NCI-H1105 (cell line): Measurements from ENCODE around the gene BLVRB.
A peak's percentile ranks its signal among the peaks of the same experiment; 100 is the strongest.
"Not testable (repeated sequence)": the region's sequence is repeated elsewhere in the genome, so short reads cannot be mapped to it uniquely, and the experiment has no call there.

Source experiments
- DNase-seq: peaks from one replicate; lab custom pipeline; 2025; lab: John Stamatoyannopoulos, UW

Gene BLVRB

GRCh38 chr19:40449506-40449905, 16.0 kb downstream of the BLVRB start:
- no peak for DNase-seq

- DNase-seq = no peak
Observed at GRCh38 chr19:40446263-40446784, 19.2 kb downstream of the BLVRB start.

- DNase-seq = no peak
Observed at GRCh38 chr19:40445780-40446262, 19.7 kb downstream of the BLVRB start.

- no peak for DNase-seq
Observed at GRCh38 chr19:40444825-40445312, 20.7 kb downstream of the BLVRB start.

GRCh38 chr19:40444000-40444824, 21.3 kb downstream of the BLVRB start, which contains the start of gene SERTAD3:
Gene SERTAD3 (minus strand): TSS chr19:40444335. CDS start chr19:40442080, 2,255 bp downstream.
- peak; percentile 94 for DNase-seq

GRCh38 chr19:40443131-40443999, 22.2 kb downstream of the BLVRB start:
- peak; percentile 100 for DNase-seq

GRCh38 chr19:40442328-40443130, 23.0 kb downstream of the BLVRB start:
- DNase-seq = no peak

GRCh38 chr19:40441719-40442253, 23.8 kb downstream of the BLVRB start:
- no peak for DNase-seq

- no peak for DNase-seq
Observed at GRCh38 chr19:40438284-40438683, 27.3 kb downstream of the BLVRB start.

GRCh38 chr19:40433391-40434216, 31.9 kb downstream of the BLVRB start:
- DNase-seq = peak; percentile 12

GRCh38 chr19:40432760-40433159, 32.8 kb downstream of the BLVRB start:
- DNase-seq = not testable (repeated sequence)

GRCh38 chr19:40431698-40432097, 33.8 kb downstream of the BLVRB start:
- DNase-seq = no peak

GRCh38 chr19:40430242-40430641, 35.3 kb downstream of the BLVRB start:
- DNase-seq = not testable (repeated sequence)

GRCh38 chr19:40428197-40428596, 37.3 kb downstream of the BLVRB start:
- not testable (repeated sequence) for DNase-seq

GRCh38 chr19:40425450-40426287, 39.9 kb downstream of the BLVRB start, which contains the start of gene SERTAD1:
Gene SERTAD1 (minus strand): TSS chr19:40425992. CDS start chr19:40423546, 2,446 bp downstream.
- peak; percentile 98 for DNase-seq

- no peak for DNase-seq
Observed at GRCh38 chr19:40424637-40425449, 40.7 kb downstream of the BLVRB start.

GRCh38 chr19:40423938-40424337, 41.6 kb downstream of the BLVRB start:
- no peak for DNase-seq
